Tongue (tissue), 2 donors: Measurements from ENCODE around the gene FHOD3. TPM values are rescaled to one million over a fixed set of nuclear protein-coding genes. Genes with fewer than 3 reads are reported as not detected.
A peak's percentile ranks its signal among the peaks of the same experiment; 100 is the strongest.

Experiments
- DNase-seq: peaks from one replicate; pipeline ENCODE4 v3.0.0-alpha.2; 2015
- total RNA-seq: library from RNA; depleted of rRNA; stranded (reverse); fragments of >200 nt; gene quantifications from one replicate; pipeline ENCODE4 v1.2.3, GENCODE V29; 2014

The FHOD3 gene
- total RNA-seq, 1 donor from 2014 or later: 33.0 TPM

GRCh38 chr18:36481935-36482334 is 184.4 kb downstream of the FHOD3 start:
- no peak for DNase-seq

DNA sequence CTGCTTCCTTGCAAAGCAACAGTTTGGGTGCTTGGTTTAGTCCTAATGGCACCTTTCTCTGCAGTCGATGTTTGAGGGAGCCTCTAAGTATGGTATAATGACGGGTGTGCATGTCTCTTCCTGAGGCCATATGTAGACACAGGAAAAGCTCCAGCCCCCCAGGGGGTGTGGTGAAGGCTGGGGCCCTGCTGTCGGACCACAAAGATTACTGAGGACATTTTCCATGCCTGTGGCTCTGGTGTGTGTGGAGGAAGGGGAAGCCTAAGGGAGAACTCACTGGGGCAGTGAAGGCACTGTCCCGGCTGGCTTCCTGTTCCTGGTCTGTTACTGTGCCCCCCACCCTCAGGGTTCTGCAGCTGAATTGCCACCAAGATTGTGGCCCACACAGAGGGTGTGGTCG is 187.1 kb downstream of the FHOD3 start:
- DNase-seq: no peak

DNA sequence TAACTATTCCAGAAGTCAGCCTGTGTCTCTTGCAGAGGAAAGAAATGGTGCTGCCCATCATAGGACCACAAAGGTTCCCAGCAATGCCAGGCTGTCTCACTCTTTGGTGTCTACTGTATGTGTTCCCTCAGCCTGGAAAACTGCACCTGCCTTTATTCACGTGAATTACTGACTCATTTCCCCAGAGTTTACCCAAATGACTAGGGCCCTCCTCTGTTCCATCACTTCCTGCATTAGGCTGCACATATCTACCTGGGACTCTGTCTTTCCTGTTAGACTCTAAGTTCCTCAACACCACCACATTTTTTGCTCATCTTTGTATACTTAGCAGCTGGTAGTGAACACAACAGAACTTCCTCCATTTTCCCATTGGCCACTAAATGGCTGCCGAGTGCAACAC is 188.3 kb downstream of the FHOD3 start:
- no peak for DNase-seq

DNA sequence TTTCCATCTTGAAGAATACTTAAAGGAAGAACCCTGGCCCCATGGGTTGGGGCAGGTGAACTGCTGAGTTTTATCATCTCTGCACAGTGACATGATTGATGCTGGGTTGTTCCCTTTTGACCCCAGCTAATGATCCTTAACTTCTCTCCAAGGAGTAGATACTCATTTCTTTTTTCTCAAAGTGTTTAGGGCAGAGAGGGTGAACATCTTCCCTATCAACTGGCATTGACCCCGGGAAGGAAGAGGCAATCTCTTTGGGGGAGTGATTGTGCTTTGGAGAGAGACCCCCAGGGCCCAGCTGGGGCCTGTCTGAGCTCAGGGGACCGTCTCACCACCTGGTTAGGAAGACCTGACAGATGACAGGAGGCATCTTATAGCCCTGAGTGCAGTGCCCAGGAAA is 190.6 kb downstream of the FHOD3 start:
- DNase-seq: no peak

DNA sequence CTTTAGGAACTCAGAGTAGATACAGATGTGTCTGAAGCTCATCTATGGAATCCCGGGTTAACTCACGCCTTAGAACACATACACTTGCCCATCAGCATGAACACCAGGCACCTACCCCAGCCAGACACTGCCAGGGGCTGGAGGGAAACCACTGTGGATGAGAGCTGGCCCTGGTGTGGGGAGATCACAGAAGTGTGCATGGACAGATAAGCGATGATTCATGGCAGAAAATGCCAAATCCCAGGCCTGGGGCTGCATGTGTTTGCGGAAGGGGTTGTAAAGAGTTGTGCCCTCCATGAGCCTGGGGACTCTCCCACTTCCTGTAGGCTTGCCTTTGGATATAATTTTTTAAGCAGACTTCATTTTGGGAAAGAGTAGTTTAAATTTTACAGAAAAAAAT is 193.4 kb downstream of the FHOD3 start:
- DNase-seq: no peak

DNA sequence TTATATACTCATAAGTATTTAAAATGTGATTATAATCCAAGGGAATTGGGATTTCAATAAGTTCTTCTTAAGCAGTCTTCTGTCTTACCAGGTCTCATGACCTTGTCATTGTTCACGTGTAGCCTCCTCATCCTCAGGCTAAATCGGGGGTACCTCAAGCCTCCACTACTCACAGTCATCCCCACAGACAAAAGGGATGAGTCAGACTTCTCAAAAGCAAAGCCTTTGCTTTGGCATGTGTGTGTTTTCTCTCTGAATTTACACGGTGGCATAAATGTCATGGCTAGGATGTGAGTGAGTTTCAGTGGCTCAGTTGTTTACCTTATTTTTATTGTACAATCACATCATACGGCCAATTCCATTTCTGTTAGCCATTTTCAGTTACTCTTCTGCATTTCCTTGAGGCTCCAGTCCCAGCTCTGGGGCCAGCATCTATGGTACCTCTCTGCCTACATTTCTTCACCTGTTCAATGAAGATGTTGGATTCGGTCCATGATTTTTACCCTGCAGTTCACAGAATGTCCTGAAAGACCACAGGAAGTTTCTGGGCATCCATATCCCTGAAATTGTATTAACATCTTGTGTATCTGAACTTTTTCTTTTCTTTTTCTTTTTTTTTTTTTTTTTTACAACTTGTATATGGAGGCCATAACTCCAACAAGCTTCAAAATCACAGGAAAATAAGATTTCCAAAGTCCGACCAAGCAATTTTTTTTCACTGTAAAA is 195.3 kb downstream of the FHOD3 start:
- DNase-seq: no peak

- peak; percentile 25 for DNase-seq
These were observed 196.0 kb downstream of the FHOD3 start for GRCh38 chr18:36493349-36494159.

- DNase-seq: no peak
These were observed 196.6 kb downstream of the FHOD3 start for GRCh38 chr18:36494160-36494437.

- DNase-seq: no peak
These were observed 198.5 kb downstream of the FHOD3 start for GRCh38 chr18:36496022-36496421.

- DNase-seq: no peak
These were observed 202.4 kb downstream of the FHOD3 start for GRCh38 chr18:36499938-36500337.

DNA sequence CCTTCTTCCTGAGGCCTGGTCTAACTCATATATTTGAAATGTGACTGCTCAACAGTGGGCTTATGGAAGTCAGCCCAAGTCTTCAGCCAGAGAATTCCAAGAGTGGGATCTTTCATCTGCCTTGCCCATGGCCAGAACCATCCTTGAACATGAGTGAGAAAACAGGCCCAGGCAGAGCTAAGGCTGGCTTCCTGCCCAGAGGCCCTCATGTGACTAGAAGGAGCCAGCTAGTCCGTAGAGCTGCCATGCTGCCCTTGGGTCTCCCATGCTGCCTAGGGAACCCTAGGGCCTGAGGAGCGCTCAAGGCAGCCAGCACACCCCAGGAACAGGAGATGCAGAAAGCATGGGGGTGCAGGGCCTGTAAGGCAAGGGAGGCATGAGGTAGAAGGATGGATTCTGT is 203.6 kb downstream of the FHOD3 start:
- DNase-seq: no peak

DNA sequence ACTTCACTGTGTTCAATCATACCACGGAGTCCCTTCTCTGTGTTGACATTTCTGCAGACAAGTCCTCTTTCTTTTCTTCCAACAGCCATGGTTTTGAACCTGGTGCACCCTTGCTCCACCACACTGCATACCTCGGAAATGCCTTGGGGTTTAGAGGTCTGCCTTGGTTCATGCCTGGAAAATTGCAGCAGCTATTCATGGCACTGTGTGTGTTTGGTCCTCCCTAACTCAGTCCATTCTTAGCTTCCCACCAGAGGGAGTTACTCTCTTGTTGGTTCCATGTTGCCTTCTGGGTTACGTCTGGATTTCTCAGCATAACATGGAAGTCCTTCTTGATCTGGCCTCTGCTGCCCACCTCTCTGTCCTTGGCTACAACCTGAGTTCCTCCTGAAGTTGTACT is 206.0 kb downstream of the FHOD3 start:
- no peak for DNase-seq

DNA sequence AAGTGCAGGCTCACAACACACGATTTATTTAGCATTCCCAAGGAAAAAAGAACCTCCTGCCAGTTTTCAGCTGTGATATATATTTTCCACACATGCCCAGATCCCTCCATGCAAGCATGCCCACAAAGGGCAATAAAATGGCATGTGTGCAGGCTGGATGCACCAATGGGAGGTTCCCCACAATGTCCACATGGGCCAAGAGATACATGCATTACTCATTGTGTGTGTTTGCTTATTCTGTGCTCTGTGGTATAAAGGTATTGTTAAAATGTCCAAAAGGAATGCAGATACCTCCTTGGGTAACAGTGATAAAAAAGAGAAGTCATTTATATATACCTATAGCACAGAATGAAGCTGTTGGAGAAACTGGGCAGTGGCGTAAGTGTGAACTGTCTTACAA is 207.4 kb downstream of the FHOD3 start:
- DNase-seq: no peak

DNA sequence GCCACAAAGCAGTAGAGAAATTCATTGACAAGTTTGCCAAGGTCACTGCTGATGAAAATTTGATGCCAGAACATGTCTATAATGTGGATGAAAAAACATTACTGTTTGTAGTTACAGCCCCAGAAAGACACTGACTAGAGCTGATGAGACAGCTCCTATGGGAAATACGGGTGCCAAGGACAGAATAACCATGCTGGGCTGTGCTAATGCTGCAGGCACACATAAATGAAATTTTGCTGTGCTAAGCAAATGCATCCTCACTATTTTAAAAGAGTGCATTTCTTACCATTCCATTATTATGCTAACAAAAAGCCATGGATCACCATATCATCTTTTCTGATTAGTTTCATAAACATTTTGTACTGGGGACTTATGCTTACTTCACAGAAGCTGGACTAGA is 208.2 kb downstream of the FHOD3 start:
- DNase-seq: no peak

DNA sequence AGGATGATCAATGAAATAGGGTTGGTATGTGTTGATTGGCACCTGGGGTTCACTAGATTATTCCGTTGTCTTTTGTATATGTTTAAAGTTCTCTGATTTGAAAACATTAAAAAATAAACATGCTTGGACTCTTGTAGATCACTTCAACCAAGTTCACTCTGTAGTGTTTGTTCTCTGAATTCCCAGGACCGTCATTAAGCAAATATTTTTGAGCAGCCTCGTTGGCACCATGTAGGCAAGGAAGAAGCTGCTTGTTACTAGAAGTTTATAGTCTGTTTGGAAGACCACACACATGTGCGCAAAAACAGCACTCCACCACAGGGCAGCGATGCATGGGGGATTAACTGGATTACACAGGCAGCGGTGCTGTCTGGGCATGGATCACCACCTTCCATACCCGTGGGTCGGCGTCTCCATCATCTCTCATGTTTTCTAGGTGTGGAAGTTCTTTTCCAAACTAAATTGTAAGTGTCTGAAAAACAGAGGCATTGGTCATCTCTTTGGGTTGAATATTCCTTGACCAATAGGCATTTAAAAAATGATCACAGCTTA is 212.2 kb downstream of the FHOD3 start:
- no peak for DNase-seq

DNA sequence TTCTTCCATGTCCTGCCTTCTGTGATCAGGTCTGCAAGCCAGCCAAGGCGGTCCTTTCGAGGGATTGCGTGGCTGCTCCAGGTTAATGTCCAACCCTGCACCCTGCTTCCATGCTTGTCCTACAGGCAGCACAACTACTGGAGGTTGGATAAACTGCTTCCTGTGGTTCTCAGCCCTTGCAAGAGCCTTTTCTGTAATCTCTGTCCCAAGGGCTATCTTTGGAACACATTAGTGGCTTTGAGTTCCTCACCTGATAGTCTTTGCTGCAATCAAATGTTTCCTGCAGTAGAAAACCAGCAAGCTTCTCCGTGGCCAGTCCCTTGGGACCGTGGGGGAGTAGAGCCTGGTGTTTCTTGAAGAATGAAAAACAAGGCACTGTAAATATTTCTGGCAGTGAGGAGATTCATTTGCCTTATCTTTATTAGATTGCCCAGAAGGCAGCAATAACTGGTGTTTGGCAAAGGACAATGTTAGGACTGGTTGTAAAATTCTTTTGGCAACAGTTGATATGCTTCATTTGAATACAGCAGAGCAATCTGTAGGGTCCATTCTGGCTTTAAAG is 214.4 kb downstream of the FHOD3 start:
- no peak for DNase-seq

- no peak for DNase-seq
These were observed 216.0 kb downstream of the FHOD3 start for GRCh38 chr18:36513556-36513955.

GRCh38 chr18:36514778-36515177 is 217.3 kb downstream of the FHOD3 start:
- DNase-seq: no peak

DNA sequence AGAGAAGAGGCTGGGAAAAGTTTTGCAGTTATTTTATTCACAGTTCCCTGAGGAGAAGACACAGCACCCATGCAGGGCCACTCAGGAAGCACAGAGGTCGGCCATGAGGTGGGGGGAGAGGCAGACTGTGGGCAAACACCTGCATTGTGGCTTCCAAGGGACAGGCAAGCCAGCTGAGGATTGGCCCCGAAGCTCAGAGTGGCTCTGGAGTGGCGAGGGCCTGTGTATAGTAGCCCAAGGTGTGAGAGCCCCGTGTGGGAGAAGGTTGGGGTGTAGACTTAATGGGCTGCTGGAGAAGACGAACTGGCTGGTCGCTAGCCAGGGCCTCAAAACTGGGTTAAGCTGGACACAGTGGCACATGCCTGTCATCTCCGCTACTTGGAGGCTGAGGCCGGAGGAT is 218.7 kb downstream of the FHOD3 start:
- DNase-seq: no peak

DNA sequence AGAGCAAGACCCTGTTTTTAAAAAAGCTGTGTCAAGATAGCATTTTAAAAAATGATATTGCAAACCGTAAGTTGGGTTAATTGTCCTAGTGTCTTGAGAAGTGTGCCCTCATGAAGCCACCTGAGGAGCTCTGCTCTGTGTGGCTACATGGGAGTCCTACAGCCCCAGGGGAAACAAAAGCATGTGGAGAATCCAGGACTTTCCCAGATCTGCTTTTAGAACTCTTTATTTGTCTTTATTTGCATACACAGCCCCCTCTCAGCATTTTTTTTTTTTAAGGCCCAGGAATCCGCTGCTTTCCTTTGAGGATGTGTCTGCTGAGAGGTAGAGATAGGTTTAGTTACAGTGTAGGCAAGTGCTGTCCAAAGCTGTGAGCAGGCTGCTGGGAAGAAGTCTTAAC is 219.2 kb downstream of the FHOD3 start:
- DNase-seq: no peak

GRCh38 chr18:36518839-36519238 is 221.3 kb downstream of the FHOD3 start:
- DNase-seq: no peak

- no peak for DNase-seq
These were observed 221.8 kb downstream of the FHOD3 start for GRCh38 chr18:36519358-36519757.

DNA sequence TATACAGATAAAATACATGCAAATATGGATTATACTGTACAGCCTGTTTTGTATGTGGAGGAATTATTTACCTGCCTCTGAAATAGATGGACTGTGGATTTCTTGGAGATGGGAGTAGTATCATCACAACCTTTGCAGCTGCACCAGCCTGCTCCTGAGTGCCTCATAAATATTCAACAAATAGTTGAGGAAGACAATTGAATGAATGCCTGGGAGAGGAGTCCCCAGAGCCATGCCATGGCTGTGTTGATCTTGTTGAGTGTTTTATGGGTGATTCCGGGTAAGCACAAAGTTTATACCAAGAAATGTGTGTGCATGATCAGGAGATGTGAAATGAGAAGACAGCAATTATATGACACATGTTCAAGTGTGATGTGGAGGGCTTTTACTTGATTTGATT is 225.0 kb downstream of the FHOD3 start:
- DNase-seq: no peak

DNA sequence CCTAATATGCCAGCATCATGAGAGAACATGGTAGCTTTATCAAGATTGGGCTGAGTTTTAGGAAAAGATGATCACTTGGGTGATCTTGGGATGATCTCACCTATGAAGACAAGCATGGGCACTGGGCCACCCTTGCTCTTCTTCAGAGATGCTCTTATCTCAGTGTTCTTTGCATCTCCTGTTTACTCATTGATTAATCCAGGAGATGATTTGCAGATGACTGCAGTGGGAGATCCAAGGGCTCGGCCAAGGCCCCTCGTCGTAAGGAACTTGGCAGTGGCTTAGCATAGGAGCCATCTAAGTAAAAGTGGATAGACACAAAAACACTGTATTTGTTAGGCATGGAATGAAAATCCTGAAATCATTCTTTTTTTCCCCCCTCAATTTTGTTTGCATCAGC is 228.4 kb downstream of the FHOD3 start:
- DNase-seq: no peak
